GM19372 (cell line): ENCODE data around the gene GALNT17.

Experiments
- ATAC-seq: cut with Tn5 transposase; IDR thresholded peaks from one replicate; pipeline ENCODE4 v1.9.1; 2021; ENCODE audit warnings: mild to moderate bottlenecking, low read depth, moderate library complexity; ENCODE audit not compliant: unreplicated experiment

Gene GALNT17

DNA sequence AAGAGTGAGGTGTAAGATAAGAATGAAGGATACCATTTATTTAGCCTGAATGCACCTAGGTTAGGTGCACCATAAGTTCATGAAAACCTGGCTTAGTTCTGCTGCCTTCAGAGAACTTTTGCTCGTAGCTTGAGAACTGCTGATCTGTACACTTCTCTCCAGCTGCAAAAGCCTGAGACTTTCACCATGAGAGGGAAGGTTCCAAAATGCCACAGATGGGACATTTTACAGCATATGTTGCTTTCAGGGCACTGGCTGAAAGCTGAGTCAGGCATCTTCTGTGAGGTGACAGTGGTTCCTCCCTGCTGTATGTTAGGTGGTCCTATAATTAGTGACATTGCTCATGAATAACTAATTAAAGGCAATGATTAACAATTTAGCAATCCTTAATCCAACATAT, 298.3 kb downstream of the GALNT17 start:
- no peak for ATAC-seq

GRCh38 chr7:71439321-71439720, 307.4 kb downstream of the GALNT17 start:
- ATAC-seq: no peak

- no peak for ATAC-seq
Measured at GRCh38 chr7:71442492-71443190, 310.7 kb downstream of the GALNT17 start.

DNA sequence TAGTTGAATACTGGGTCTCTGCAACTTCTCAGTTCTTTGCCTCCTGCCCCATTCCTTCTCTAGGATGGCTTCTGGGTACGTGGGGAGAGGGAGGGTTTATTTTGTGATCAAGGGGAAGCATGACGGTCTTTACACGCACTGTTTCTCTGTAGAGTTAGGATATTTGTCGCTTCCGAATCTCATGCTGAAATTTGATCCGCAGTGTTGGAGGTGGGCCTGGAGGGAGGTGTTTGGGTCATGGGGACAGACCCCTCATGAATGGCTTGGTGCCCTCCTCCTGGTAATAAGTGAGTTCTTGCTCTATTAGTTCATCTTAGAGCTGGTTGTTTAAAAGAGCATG, 311.2 kb downstream of the GALNT17 start:
- ATAC-seq: no peak

DNA sequence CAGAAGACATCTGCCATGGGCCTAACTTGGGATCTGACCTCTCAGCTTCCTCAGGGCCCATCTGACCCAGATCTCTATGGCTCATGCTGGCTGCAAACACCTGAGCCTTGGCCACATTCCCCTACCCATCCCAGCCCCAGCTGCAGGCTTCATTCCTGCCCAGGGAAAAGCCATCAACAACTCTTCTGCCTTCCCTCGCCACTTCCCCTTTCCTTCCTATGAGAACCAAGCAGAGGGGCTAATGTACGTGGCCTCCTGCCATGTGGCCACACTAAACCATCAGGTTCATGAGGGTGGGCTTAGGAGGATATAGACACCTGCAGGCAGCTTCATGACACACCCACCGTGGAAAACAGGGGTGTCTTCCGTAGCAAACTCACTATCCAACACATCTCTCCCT, 312.2 kb downstream of the GALNT17 start:
- ATAC-seq: no peak

- no peak for ATAC-seq
Measured at GRCh38 chr7:71453630-71454029, 321.7 kb downstream of the GALNT17 start.

GRCh38 chr7:71454981-71455380, 323.0 kb downstream of the GALNT17 start:
- no peak for ATAC-seq

- ATAC-seq: no peak
Measured at GRCh38 chr7:71457021-71457420, 325.1 kb downstream of the GALNT17 start.

GRCh38 chr7:71457846-71458590, 326.1 kb downstream of the GALNT17 start:
- ATAC-seq: no peak

DNA sequence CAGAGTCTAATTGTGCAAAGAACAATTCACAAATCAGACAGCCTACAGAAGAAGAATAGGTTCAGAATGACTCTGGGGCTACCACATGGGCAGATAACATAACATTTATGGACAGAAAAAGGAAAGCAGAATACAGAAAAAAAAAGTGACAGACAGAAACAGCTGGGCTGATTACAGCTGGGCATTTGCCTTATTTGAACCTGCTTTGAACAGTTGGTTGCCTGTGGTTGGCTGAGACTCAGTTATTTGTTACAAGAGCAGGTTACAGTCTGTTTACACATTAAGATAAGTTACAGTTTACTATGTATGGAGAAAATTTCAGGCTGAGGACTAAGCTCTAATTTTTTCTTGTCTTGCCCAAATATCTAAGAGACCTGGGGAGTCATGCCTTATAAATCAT, 327.2 kb downstream of the GALNT17 start:
- no peak for ATAC-seq

DNA sequence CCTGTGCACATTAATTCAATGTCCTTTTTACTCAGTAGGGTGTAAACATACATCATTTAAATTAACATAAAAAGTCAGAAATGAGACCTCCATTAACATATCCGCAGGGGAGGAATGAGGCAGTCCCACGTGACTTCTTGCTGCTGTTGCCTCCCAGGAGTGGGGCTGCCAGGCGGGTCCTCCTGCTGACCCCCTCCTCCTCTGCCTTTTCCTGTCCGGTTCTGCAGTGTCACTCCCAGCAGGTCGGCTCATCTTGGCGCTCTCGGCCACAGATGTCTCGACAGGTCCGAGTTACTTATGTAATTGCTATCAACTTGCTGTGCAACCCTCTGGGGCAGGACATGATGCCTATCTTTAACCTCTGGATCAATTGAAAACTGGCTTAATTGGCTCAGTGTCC, 329.6 kb downstream of the GALNT17 start:
- ATAC-seq: no peak

DNA sequence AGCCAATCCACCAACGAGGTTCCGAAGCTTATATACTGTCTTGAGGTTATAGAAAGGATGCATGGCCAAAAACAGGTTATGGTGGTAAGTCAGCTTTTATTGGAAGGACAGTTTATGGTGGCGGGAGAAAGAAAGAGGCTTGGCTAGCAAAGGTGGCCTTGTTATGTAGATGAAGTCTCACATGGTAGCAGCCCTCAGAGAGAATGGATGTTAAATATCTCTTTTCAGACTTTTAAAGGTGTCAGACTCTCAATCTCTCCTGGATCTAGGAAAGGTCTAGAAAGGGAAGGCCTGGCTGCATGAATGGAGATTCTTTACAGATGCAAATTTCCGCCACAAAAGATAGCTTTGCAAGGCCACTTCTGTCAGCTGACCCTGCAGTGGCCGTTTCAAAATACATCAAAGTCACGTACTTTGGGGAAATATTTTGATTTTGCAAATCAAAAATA, 333.8 kb downstream of the GALNT17 start:
- ATAC-seq: no peak

DNA sequence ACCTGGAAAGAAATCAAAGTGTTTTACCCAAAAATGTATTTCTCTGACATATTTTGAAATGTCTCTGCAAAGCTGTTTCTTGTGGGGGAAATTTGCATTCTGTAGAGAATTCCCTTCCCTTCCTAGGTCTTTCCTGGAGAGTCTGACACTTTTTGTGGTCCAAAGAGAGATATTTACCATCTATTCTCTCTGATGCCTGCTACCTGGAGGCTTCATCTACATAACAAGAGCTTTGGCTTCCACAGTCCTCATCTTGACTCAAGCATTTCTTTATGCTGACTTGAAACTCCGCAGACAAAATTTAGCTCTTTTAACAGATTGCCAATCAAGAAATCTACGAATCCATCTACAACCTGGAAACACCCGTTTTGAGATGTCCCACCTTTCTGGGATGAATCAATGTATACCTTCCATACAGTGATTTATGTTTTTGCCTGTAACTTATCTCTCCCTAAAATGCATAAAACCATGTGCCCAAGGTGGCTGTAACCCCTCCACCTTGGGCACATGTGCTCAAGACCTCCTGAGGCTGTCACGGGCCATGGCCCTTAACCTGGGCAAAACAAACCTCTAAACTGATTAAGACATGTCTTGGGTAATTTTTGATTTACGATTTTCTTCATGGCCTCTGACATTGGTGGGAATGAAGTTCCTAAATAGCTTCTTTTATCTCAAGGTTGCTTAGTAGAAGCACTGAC, 334.7 kb downstream of the GALNT17 start:
- no peak for ATAC-seq

DNA sequence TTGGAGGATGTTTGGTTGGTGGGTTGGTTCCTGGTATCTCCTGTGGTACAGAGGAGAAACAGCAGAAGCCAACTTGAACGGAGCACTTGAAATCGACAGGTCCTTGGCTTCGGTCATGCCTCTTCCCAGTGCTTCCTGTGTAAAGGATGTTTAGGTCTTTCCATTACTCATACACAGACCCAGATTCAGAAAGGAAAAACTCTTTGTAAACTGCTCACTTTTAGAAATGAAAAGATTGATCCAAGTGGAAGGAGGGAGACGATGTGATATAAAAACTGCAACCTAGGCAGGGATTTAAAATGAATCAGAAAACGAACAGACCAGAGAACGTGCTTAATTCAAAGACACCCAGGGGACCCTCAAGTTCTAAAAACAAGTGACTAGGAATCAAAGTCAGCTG, 338.4 kb downstream of the GALNT17 start:
- no peak for ATAC-seq

GRCh38 chr7:71470830-71471229, 338.9 kb downstream of the GALNT17 start:
- ATAC-seq: no peak

DNA sequence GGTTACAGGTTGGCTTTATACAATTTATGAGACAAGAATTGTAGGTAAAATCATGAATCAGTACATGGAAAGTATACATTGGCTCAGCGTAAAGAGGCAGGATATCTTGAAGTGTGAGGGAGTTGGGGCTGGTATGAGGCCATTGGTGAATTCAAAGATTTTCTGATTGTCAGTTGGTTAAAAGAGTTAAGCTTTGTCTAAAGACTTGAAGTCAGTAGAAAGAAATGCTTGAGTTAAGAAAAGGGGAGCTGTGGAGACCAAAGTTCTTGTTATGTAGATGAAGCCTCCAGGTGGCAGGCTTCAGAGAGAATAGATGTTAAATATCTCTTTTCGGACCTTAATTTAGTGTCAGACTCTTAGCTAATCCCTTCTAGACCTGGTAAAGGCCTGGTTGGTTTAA, 341.0 kb downstream of the GALNT17 start:
- ATAC-seq: no peak

- ATAC-seq: no peak
Measured at GRCh38 chr7:71473366-71473967, 341.5 kb downstream of the GALNT17 start.

DNA sequence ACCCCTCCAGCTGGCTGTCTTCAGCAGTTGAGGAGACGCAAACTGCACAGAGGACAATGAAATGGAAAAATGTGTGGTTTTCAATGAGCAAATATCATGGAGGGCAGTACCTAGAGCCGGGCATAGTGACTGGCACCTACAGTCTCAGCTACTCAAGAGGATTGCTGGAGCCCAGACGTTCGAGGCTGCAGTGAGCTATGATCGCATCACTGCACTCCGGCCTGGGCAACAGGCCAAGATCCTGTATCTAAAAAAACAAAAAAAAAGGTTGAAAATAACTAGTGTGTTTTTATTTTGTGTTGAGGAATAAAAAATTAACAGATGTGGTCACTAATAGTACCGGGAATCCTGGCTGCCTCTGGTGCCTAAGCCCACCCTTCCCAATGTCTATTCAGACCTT, 345.5 kb downstream of the GALNT17 start:
- ATAC-seq: no peak

DNA sequence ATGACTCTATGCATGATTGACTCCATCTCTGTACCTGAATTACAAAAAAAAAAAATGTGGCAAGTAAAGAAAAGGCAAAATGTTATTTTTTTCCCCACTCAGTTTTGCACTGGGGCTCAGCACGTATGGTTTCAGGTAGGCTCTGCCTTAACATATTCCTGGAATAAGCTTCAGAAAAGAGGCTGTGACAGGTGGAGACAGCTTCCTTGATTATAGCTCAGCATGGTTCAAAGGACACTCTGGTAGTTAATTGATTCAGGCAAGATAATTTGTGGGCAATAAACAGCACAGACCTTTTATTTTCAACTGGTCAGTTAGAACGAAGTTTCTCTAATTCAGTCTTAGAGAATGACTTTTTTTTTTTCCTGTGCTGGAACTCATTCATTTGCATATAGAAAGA, 347.3 kb downstream of the GALNT17 start:
- no peak for ATAC-seq

GRCh38 chr7:71480791-71481190, 348.8 kb downstream of the GALNT17 start:
- ATAC-seq: no peak

DNA sequence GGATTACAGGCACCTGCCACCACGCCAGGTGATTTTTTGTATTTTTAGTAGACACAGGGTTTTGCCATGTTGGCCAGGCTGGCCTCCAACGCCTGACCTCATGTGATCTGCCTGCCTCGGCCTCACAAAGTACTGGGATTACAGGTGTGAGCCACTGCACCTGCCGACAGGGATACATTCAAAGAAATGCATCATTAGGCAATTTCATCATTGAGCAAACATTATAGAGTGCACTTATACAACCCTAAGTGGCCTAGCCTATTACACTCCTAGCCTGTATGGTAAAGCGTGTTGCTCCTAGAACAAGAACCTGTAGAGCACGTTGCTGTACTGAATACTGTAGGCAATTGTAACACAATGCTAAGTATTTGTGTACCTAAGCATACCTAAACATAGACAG, 350.3 kb downstream of the GALNT17 start:
- ATAC-seq: no peak
